GM23248 (cell line): ENCODE data around the gene FBP2. TPM values are rescaled to one million over a fixed set of nuclear protein-coding genes. Genes with fewer than 3 reads are reported as not detected.

ENCODE experiments used
- DNase-seq: peaks from one replicate; pipeline ENCODE4 v3.0.0-alpha.2; 2015
- H2AFZ ChIP-seq: fragments of 200-600 bp; sonication (generic); 2 replicates; pipeline ENCODE4 v1.6.1; 2016; ENCODE audit warnings: antibody characterized with exemption
- H3F3A ChIP-seq: fragments of 200-600 bp; sonication (generic); 2 replicates; pipeline ENCODE4 v1.6.1; 2016; ENCODE audit warnings: mild to moderate bottlenecking, antibody characterized with exemption, mixed run types; ENCODE audit not compliant: insufficient read depth
- H3K27ac ChIP-seq: fragments of 200-600 bp; sonication (generic); 2 replicates; pipeline ENCODE4 v1.5.1; 2016; ENCODE audit warnings: mild to moderate bottlenecking
- H3K27me3 ChIP-seq: fragments of 200-600 bp; sonication (generic); replicated peaks from 2 replicates; pipeline ENCODE4 v1.6.1; 2016; ENCODE audit warnings: mild to moderate bottlenecking; ENCODE audit not compliant: insufficient read depth
- H3K36me3 ChIP-seq: fragments of 200-600 bp; sonication (generic); 2 replicates; pipeline ENCODE4 v1.6.1; 2016; ENCODE audit warnings: low read depth, mild to moderate bottlenecking
- H3K4me1 ChIP-seq: fragments of 200-600 bp; sonication (generic); 2 replicates; pipeline ENCODE4 v1.6.1; 2016; ENCODE audit warnings: mild to moderate bottlenecking; ENCODE audit not compliant: insufficient read depth
- H3K4me2 ChIP-seq: fragments of 200-600 bp; sonication (generic); one replicate; pipeline ENCODE4 v1.6.1; 2016; ENCODE audit warnings: mild to moderate bottlenecking; ENCODE audit not compliant: unreplicated experiment
- H3K4me3 ChIP-seq: fragments of 200-600 bp; sonication (generic); 2 replicates; pipeline ENCODE4 v1.5.1; 2016; ENCODE audit warnings: mild to moderate bottlenecking
- H3K79me2 ChIP-seq: fragments of 200-600 bp; sonication (generic); 2 replicates; pipeline ENCODE4 v1.6.1; 2016; ENCODE audit warnings: mild to moderate bottlenecking; ENCODE audit not compliant: insufficient read depth
- H3K9ac ChIP-seq: fragments of 200-600 bp; sonication (generic); 2 replicates; pipeline ENCODE4 v1.6.1; 2016; ENCODE audit warnings: mild to moderate bottlenecking
- H3K9me2 ChIP-seq: fragments of 200-600 bp; sonication (generic); 2 replicates; pipeline ENCODE4 v1.6.1; 2016; ENCODE audit warnings: mixed run types, mild to moderate bottlenecking, moderate library complexity; ENCODE audit not compliant: insufficient read depth
- H3K9me3 ChIP-seq: fragments of 200-600 bp; sonication (generic); one replicate; pipeline ENCODE4 v1.6.1; 2017; ENCODE audit warnings: low read depth
- H4K20me1 ChIP-seq: fragments of 200-600 bp; sonication (generic); 2 replicates; pipeline ENCODE4 v1.6.0; 2016; ENCODE audit not compliant: insufficient read depth
- EZH2 ChIP-seq: fragments of 200-600 bp; sonication (generic); IDR thresholded peaks from 2 replicates; pipeline ENCODE4 v1.6.1; 2018; ENCODE audit warnings: antibody characterized with exemption, mild to moderate bottlenecking; ENCODE audit not compliant: insufficient read depth, poor library complexity, severe bottlenecking
- EZH2phosphoT487 ChIP-seq: fragments of 200-600 bp; sonication (generic); IDR thresholded peaks from 2 replicates; pipeline ENCODE4 v1.6.1; 2018; ENCODE audit warnings: antibody characterized with exemption, moderate library complexity, mild to moderate bottlenecking, low read depth; ENCODE audit not compliant: insufficient read depth
- WGBS, 2 experiments: methylation state at CpG; one replicate each; pipeline ENCODE4 v1.1.6; 2015 to 2017; ENCODE audit warnings: low lambda C conversion rate in 2 of 2, low coverage in 1 of 2; ENCODE audit errors: missing lambda C conversion rate in 2 of 2; 5-methylcytosine and 5-hydroxymethylcytosine counted together
- in situ Hi-C: fragments of 300-500 bp; cut with MboI; formaldehyde crosslinking; loops from 2 replicates; pipeline ENCODE4 v1.15.0; 2020
- polyA plus RNA-seq: library from polyadenylated mRNA; unstranded; fragments of >200 nt; fragmentation: Nextera tagmentation; extraction: Ambion mirVana; gene quantifications from 2 replicates; pipeline ENCODE4 v1.2.1, GENCODE V29; 2016
- total RNA-seq: library from RNA; depleted of rRNA; stranded (reverse); fragments of >200 nt; shearing (Covaris generic); gene quantifications from 2 replicates; pipeline ENCODE4 v1.2.3, GENCODE V29; 2014

The FBP2 gene
- total and polyA plus RNA-seq, 2 experiments from 2014 or later, result not detected

GRCh38 chr9:94533155-94533554 is 60.5 kb downstream of the FBP2 start:
- Histone ChIP-seq H3K27me3 (peaks cover 5% of the 10 kb centered on the region; the same call in 1 of the 2 replicates), H3K9ac (no peak overlapping the region), H3K4me2 (no peak overlapping the region), H3K4me3 (no peak overlapping the region), H3K9me3 (no peaks in the 10 kb centered on the region), H4K20me1 (no peaks in the 10 kb centered on the region), H2AFZ (no peak overlapping the region), H3K9me2 (no peaks in the 10 kb centered on the region), H3K36me3 (no peaks in the 10 kb centered on the region), H3K4me1 (no peaks in the 10 kb centered on the region), H3K79me2 (no peaks in the 10 kb centered on the region), H3F3A (no peaks in the 10 kb centered on the region), H3K27ac (no peak overlapping the region)
- TF ChIP-seq EZH2, result no peak
- TF ChIP-seq EZH2phosphoT487, result no peak
- in situ Hi-C loops, result no loop called here
- WGBS, 2 experiments, result 45 to 47% methylated on average over 1 of the region's 1 CpG
- no peak for DNase-seq

- no peaks in the 10 kb centered on the region for H3K9me2 ChIP-seq
- H3K27ac ChIP-seq, result no peak overlapping the region
- DNase-seq, result no peak
- in situ Hi-C loops, result no loop called here
- H3K9me3 ChIP-seq, result no peaks in the 10 kb centered on the region
- TF ChIP-seq EZH2phosphoT487 (no peak), EZH2 (no peak)
- no peaks in the 10 kb centered on the region for H4K20me1 ChIP-seq
- no peak overlapping the region for H3K9ac ChIP-seq
- peaks cover 4% of the 10 kb centered on the region; the same call in 1 of the 2 replicates for H3K27me3 ChIP-seq
- WGBS, 2 experiments, result 24 to 32% methylated on average over 4 of the region's 4 CpGs
- no peaks in the 10 kb centered on the region for H3K4me1 ChIP-seq
- no peaks in the 10 kb centered on the region for H3F3A ChIP-seq
- H3K79me2 ChIP-seq, result no peaks in the 10 kb centered on the region
- no peak overlapping the region for H2AFZ ChIP-seq
- H3K36me3 ChIP-seq, result no peaks in the 10 kb centered on the region
- no peak overlapping the region for H3K4me2 ChIP-seq
- no peak overlapping the region for H3K4me3 ChIP-seq
These were observed 64.7 kb downstream of the FBP2 start for GRCh38 chr9:94528886-94529285.

- Histone ChIP-seq H3F3A (no peaks in the 10 kb centered on the region), H3K79me2 (no peaks in the 10 kb centered on the region), H3K36me3 (no peaks in the 10 kb centered on the region), H3K27ac (no peak overlapping the region), H4K20me1 (no peaks in the 10 kb centered on the region), H3K4me1 (no peaks in the 10 kb centered on the region), H2AFZ (no peak overlapping the region), H3K9ac (no peak overlapping the region), H3K4me3 (no peak overlapping the region), H3K27me3 (no peaks in the 10 kb centered on the region; the same call in 1 of the 2 replicates), H3K4me2 (no peak overlapping the region), H3K9me2 (no peaks in the 10 kb centered on the region), H3K9me3 (no peaks in the 10 kb centered on the region)
- in situ Hi-C loops, result no loop called here
- WGBS, 2 experiments, result 0 to 13% methylated on average over 1 of the region's 1 CpG
- no peak for TF ChIP-seq EZH2phosphoT487
- TF ChIP-seq EZH2, result no peak
- no peak for DNase-seq
These were observed 66.7 kb downstream of the FBP2 start for GRCh38 chr9:94526951-94527350.

- TF ChIP-seq EZH2phosphoT487 (no peak), EZH2 (no peak)
- Histone ChIP-seq H3K4me1 (no peaks in the 10 kb centered on the region), H3K9ac (no peak overlapping the region), H3K9me3 (no peaks in the 10 kb centered on the region), H3K27me3 (no peaks in the 10 kb centered on the region; the same call in 1 of the 2 replicates), H3K4me2 (no peak overlapping the region), H3K9me2 (no peaks in the 10 kb centered on the region), H3F3A (no peaks in the 10 kb centered on the region), H3K27ac (no peak overlapping the region), H3K4me3 (no peak overlapping the region), H4K20me1 (no peaks in the 10 kb centered on the region), H2AFZ (no peak overlapping the region), H3K79me2 (no peaks in the 10 kb centered on the region), H3K36me3 (no peaks in the 10 kb centered on the region)
- in situ Hi-C loops, result no loop called here
- 72 to 77% methylated on average over 1 of the region's 1 CpG for WGBS, 2 experiments
- no peak for DNase-seq
These were observed 67.4 kb downstream of the FBP2 start for GRCh38 chr9:94526271-94526670.
